Lung (tissue), 12 donors: ENCODE measurements around the gene MAPK8IP3. TPM values are rescaled to one million over a fixed set of nuclear protein-coding genes. Genes with fewer than 3 reads are reported as not detected.

Experiments
- ATAC-seq: fragments of 200-7000 bp; cut with Tn5 transposase; one replicate; pipeline ENCODE4 v1.9.1; 2020; ENCODE audit warnings: moderate number of reproducible peaks; ENCODE audit not compliant: insufficient read depth, low FRiP score
- DNase-seq, 3 donors: peaks; one replicate each; pipeline ENCODE4 v3.0.0-alpha.2; 2013 to 2017
- H3K27ac ChIP-seq, 2 donors: one replicate each; pipeline ENCODE4 v1.5.1; 2013; ENCODE audit warnings: mild to moderate bottlenecking in 2 of 2, moderate library complexity in 2 of 2, control low read depth in 1 of 2, inconsistent platforms in 1 of 2, low read depth in 1 of 2, low read length in 1 of 2
- H3K27me3 ChIP-seq, 3 donors: one replicate each; pipeline ENCODE4 v1.5.1; 2013; ENCODE audit warnings: low read length in 2 of 3; ENCODE audit not compliant: control insufficient read depth in 3 of 3, insufficient read depth in 3 of 3
- H3K36me3 ChIP-seq, 4 donors: one replicate each; pipeline ENCODE4 v1.5.1; 2013; ENCODE audit warnings: low read length in 4 of 4, mild to moderate bottlenecking in 1 of 4, moderate library complexity in 1 of 4; ENCODE audit not compliant: control insufficient read depth in 4 of 4, insufficient read depth in 4 of 4
- H3K4me1 ChIP-seq, 5 donors: one replicate each; pipeline ENCODE4 v1.5.1; 2013; ENCODE audit warnings: low read length in 5 of 5, mild to moderate bottlenecking in 2 of 5, moderate library complexity in 1 of 5; ENCODE audit not compliant: control insufficient read depth in 5 of 5, insufficient read depth in 5 of 5
- H3K4me3 ChIP-seq: one replicate; pipeline ENCODE4 v1.5.1; 2013; ENCODE audit warnings: mild to moderate bottlenecking, control low read depth, moderate library complexity
- H3K9ac ChIP-seq, 2 donors: one replicate each; pipeline ENCODE4 v1.5.1; 2013; ENCODE audit warnings: low read length in 2 of 2, control low read depth in 1 of 2; ENCODE audit not compliant: insufficient read depth in 1 of 2
- H3K9me3 ChIP-seq, 4 donors: one replicate each; pipeline ENCODE4 v1.5.1; 2013; ENCODE audit warnings: low read length in 3 of 4, mild to moderate bottlenecking in 1 of 4, moderate library complexity in 1 of 4; ENCODE audit not compliant: control insufficient read depth in 4 of 4, insufficient read depth in 3 of 4
- WGBS, 2 donors: extraction: QIAGEN DNeasy Blood & Tissue Kit; methylation state at CpG; one replicate each; pipeline ENCODE4 v1.1.7; 2013; 5-methylcytosine and 5-hydroxymethylcytosine counted together
- polyA plus RNA-seq, 2 donors: library from polyadenylated mRNA; stranded (reverse); fragments of 200-250 nt; gene quantifications; one replicate each; pipeline ENCODE4 v1.2.1, GENCODE V29; 2013
- total RNA-seq, 2 donors: library from RNA; depleted of rRNA in 1 of 2; stranded (reverse); fragments of >200 nt in 1 of 2; gene quantifications; one replicate each; pipeline ENCODE4 v1.2.1, GENCODE V29; 2014 to 2021
- TF ChIP-seq, protein P1 (sequence below): IDR thresholded peaks from 2 replicates; pipeline ENCODE4 v1.5.1; 2012; ENCODE audit warnings: mild to moderate bottlenecking; ENCODE audit errors: control extremely low read depth, extremely low read depth
- donor health status: control.
- donor health status: control.
- donor health status: Bipolar disorder and iron deficiency.
- donor health status: healthy.
- donor health status: DM: yes; HTN: yes; CAD: no.

MAPK8IP3 gene
- total and polyA plus RNA-seq, 4 donors, result 40.3 to 76.7 (median 63.6) TPM

DNA sequence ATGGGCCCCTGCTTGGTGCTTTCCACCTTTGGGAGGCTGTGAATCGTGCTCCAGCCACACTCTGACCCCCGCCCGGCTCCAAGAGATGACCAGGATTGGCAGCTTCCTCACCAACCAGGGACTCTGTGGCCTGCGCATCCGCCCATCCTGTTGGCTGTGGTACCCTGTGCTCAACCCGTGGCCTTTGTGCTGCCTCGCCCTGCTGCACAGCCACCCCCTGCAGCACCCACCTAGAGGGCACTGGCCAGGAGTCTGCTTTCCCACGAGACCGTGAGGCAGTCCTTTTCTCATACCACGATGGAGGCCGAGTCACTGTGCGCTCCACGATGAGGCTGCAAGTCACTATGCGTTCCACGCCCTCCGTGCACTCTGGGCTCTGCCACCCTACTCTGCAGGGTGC is 46.0 kb downstream of the MAPK8IP3 start:
- no peaks in the 10 kb centered on the region for H3K9me3 ChIP-seq
- no peak overlapping the region for H3K4me3 ChIP-seq
- H3K27ac ChIP-seq, result no peak overlapping the region
- no peaks in the 10 kb centered on the region for H3K4me1 ChIP-seq
- DNase-seq (no peak), ATAC-seq (no peak)
- TF ChIP-seq, protein P1, sequence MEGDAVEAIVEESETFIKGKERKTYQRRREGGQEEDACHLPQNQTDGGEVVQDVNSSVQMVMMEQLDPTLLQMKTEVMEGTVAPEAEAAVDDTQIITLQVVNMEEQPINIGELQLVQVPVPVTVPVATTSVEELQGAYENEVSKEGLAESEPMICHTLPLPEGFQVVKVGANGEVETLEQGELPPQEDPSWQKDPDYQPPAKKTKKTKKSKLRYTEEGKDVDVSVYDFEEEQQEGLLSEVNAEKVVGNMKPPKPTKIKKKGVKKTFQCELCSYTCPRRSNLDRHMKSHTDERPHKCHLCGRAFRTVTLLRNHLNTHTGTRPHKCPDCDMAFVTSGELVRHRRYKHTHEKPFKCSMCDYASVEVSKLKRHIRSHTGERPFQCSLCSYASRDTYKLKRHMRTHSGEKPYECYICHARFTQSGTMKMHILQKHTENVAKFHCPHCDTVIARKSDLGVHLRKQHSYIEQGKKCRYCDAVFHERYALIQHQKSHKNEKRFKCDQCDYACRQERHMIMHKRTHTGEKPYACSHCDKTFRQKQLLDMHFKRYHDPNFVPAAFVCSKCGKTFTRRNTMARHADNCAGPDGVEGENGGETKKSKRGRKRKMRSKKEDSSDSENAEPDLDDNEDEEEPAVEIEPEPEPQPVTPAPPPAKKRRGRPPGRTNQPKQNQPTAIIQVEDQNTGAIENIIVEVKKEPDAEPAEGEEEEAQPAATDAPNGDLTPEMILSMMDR, result no peak
- no peaks in the 10 kb centered on the region for H3K27me3 ChIP-seq
- no peak overlapping the region for H3K9ac ChIP-seq
- 96 to 97% methylated on average over 16 of the region's 16 CpGs for WGBS, 2 donors
- peaks cover 8 to 51% (median 29%) of the 10 kb centered on the region in 4 donors for H3K36me3 ChIP-seq

DNA sequence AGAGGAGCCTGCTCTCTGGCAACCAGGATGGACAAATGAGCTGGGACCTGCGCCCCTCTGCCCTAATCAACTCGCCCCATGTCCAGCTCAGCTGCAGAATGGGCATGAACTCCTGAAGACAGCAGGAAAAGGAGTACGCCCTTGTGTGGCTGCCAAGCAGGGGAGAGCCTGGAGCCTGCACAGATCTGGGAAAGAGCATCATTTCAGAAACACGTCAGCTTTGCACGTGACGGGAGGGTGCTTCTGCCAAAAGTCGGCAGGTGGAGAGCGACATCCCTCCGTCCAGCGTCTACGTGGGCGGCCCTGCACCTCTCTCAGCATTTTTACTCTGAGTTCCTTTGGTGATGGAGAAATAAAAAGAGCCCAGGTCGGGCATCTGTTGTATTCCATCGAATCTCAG is 46.9 kb downstream of the MAPK8IP3 start:
- Histone ChIP-seq H3K4me1 (no peaks in the 10 kb centered on the region), H3K27me3 (no peaks in the 10 kb centered on the region), H3K4me3 (no peak overlapping the region), H3K27ac (no peak overlapping the region), H3K9me3 (no peaks in the 10 kb centered on the region), H3K36me3 (peaks cover 4 to 50% (median 30%) of the 10 kb centered on the region in 4 donors), H3K9ac (no peak overlapping the region)
- DNase-seq (no peak), ATAC-seq (no peak)
- WGBS, 2 donors, result 96 to 97% methylated on average over 14 of the region's 14 CpGs
- TF ChIP-seq, protein P1, result no peak

DNA sequence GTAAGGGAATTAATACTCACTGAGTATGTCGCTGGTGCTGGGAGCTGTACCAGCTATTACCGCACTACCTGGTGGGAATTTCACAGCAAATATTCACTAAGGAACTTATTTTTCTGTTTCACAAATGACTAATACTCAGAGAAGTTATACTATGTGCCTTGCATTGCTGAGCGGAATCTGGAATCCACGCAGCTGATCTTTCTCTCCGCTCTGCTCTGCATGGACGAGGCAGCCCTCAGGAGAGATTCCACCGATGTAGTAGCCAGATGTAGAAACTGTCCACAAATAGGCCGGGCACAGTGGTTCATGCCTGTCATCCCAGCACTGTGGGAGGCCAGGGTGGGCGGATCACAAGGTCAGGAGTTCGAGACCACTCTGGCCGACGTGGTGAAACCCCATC is 48.2 kb downstream of the MAPK8IP3 start:
- 97% methylated on average over 12 of the region's 12 CpGs for WGBS, 2 donors
- no peak for ATAC-seq
- Histone ChIP-seq H3K9me3 (no peaks in the 10 kb centered on the region), H3K9ac (no peak overlapping the region), H3K4me3 (no peak overlapping the region), H3K4me1 (no peaks in the 10 kb centered on the region), H3K27me3 (no peaks in the 10 kb centered on the region), H3K36me3 (peaks cover 4 to 44% (median 23%) of the 10 kb centered on the region in 4 donors), H3K27ac (no peak overlapping the region)
- TF ChIP-seq, protein P1, result no peak
- DNase-seq, result no peak
